ENCODE data around the gene COLQ. TPM values are rescaled to one million over a fixed set of nuclear protein-coding genes. Genes with fewer than 3 reads are reported as not detected.

Gene COLQ
- total and polyA plus RNA-seq, 12 donors: 0.60 to 7.7 (median 2.0) TPM; not detected in 1

GRCh38 chr3:15522016-15522415 lies 510 bp upstream of the COLQ start:
- intact Hi-C loops (cut with DNase I): no loop called here

GRCh38 chr3:15520804-15521572 lies 518 bp downstream of the COLQ start:
- H3K27ac ChIP-seq: no peak overlapping the region
- intact Hi-C loops (cut with DNase I): no loop called here
- WGBS, 4 donors: 55 to 70% (median 59%) methylated on average over 12 to 14 of the region's 14 CpGs
- DNase-seq: no peak
- H3K4me3 ChIP-seq: no peak overlapping the region
- H3K27me3 ChIP-seq: no peaks in the 10 kb centered on the region
- H3K9me3 ChIP-seq (replicated peaks in 1 of 3): no peaks in the 10 kb centered on the region
- no peaks in the 10 kb centered on the region for H3K4me1 ChIP-seq (replicated peaks in 1 of 2)
- H3K36me3 ChIP-seq (replicated peaks in 1 of 2): no peaks in the 10 kb centered on the region
- no peak for TF ChIP-seq POLR2A (IDR thresholded peaks at IDR 0.05)

More at GRCh38 chr3:15522016-15522415, 510 bp upstream of the COLQ start:
- H3K36me3 ChIP-seq (replicated peaks in 1 of 2): no peaks in the 10 kb centered on the region
- no peaks in the 10 kb centered on the region for H3K4me1 ChIP-seq (replicated peaks in 1 of 2)
- no peak for TF ChIP-seq POLR2A (IDR thresholded peaks at IDR 0.05)
- no peak for TF ChIP-seq CTCF (IDR thresholded peaks at IDR 0.05)
- H3K27ac ChIP-seq: no peak overlapping the region
- H3K9me3 ChIP-seq (replicated peaks in 1 of 3): no peaks in the 10 kb centered on the region
- no peak for DNase-seq
- no peaks in the 10 kb centered on the region for H3K27me3 ChIP-seq
- H3K4me3 ChIP-seq: no peak overlapping the region

- intact Hi-C loops (cut with DNase I): no loop called here
- TF ChIP-seq CTCF (IDR thresholded peaks at IDR 0.05): no peak
- TF ChIP-seq POLR2A (IDR thresholded peaks at IDR 0.05): no peak
- H3K36me3 ChIP-seq (replicated peaks in 1 of 2): no peaks in the 10 kb centered on the region
- H3K27ac ChIP-seq: no peak overlapping the region
- no peak overlapping the region for H3K4me3 ChIP-seq
- 48 to 64% (median 58%) methylated on average over 3 of the region's 3 CpGs for WGBS, 4 donors
- no peak for DNase-seq
- H3K9me3 ChIP-seq (replicated peaks in 1 of 3): no peaks in the 10 kb centered on the region
- H3K4me1 ChIP-seq (replicated peaks in 1 of 2): no peaks in the 10 kb centered on the region
- no peaks in the 10 kb centered on the region for H3K27me3 ChIP-seq
Observed at GRCh38 chr3:15520185-15520584, 1.3 kb downstream of the COLQ start.

GRCh38 chr3:15519096-15519495 lies 2.4 kb downstream of the COLQ start:
- no peaks in the 10 kb centered on the region for H3K36me3 ChIP-seq (replicated peaks in 1 of 2)
- H3K4me1 ChIP-seq (replicated peaks in 1 of 2): no peaks in the 10 kb centered on the region
- TF ChIP-seq CTCF (IDR thresholded peaks at IDR 0.05) (no peak), POLR2A (IDR thresholded peaks at IDR 0.05) (no peak)
- 92 to 100% (median 95%) methylated on average over 4 of the region's 4 CpGs for WGBS, 4 donors
- intact Hi-C loops (cut with DNase I): no loop called here
- H3K9me3 ChIP-seq (replicated peaks in 1 of 3): no peaks in the 10 kb centered on the region
- no peak overlapping the region for H3K4me3 ChIP-seq
- H3K27me3 ChIP-seq: no peaks in the 10 kb centered on the region
- no peak for DNase-seq
- H3K27ac ChIP-seq: no peak overlapping the region

All from adrenal gland (tissue), 12 donors.